Urothelium cell line (cell line): Measurements from ENCODE around the gene POGK.
A peak's percentile ranks its signal among the peaks of the same experiment; 100 is the strongest.

ENCODE experiments used
- DNase-seq: peaks from one replicate; pipeline ENCODE4 v3.0.0; 2011; ENCODE audit warnings: low spot score, mixed read lengths
- FAIRE-seq: peaks from 2 replicates; lab custom pipeline; 2011; peaks lifted over from hg19 to GRCh38; lab: Jason Lieb, UNC

The POGK gene

GRCh38 chr1:166899769-166900168, 60.5 kb downstream of the POGK start:
- no peak for DNase-seq
- FAIRE-seq = no peak

GRCh38 chr1:166900987-166901386, 61.7 kb downstream of the POGK start:
- DNase-seq (no peak), FAIRE-seq (no peak)

GRCh38 chr1:166902279-166902678, 63.0 kb downstream of the POGK start:
- FAIRE-seq (no peak), DNase-seq (no peak)

- DNase-seq = no peak
- no peak for FAIRE-seq
Observed at GRCh38 chr1:166903232-166903631, 64.0 kb downstream of the POGK start.

- FAIRE-seq (no peak), DNase-seq (no peak)
Observed at GRCh38 chr1:166905136-166905535, 65.9 kb downstream of the POGK start.

- FAIRE-seq = no peak
- DNase-seq = peak; percentile 82
Observed at GRCh38 chr1:166905900-166906299, 66.6 kb downstream of the POGK start.
